Inferior parietal cortex (tissue), 1 donor: Measurements from ENCODE around the gene OLFML1.

Experiments
- DNase-seq: peaks from one replicate; pipeline ENCODE4 v3.0.0-alpha.2; 2016; ENCODE audit errors: extremely low spot score

OLFML1 gene

DNA sequence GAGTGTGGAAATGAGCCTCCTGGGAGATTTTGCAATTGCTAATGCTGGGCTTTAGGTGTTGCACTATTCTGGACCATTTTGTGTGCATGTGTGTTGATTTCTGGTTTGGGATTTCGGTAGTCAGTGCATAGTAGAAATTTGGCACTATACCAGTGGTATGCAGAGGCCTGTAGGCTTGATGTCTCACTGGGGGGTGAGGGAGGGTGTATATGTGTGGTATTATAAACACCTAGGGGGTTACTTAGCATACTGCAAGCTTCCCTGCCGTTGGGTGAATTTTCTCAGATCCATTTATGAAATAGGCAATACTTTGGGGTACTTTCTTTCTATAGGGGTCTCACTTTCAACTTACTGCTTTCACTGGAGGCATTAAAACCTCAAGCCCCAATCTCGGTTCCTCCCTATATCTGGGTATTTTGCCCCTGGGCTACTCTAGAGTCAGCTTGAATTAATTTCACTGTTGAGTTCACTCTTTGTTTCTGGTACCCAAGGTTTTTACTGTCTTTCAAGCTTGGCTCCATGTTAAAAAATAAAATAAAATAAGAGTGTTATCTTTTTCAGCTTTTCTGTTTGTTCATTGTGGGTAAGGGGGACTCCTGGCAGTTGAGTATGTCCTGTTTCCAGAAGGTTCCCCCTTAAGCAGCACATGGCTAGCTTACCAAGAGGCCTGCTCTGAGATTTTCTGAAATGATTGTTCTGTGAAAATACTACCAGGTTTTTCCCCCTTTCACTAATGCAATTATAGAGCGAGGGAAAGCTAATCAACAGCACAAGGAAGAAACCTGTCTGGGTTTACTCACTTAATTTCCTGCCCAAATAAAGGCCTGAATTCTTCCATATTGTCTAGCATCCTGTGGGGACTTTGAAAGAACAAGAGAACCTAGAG is 74.3 kb downstream of the OLFML1 start:
- no peak for DNase-seq
